Epithelial cell of esophagus (primary cell): ENCODE measurements around the gene STIM1.

ENCODE experiments used
- DNase-seq: peaks from one replicate; pipeline ENCODE4 v3.0.0; 2010; ENCODE audit warnings: low read depth
- H3K4me3 ChIP-seq: 2 replicates; pipeline ENCODE4 v1.5.1; 2011; ENCODE audit warnings: mild to moderate bottlenecking, low read length, control low read depth
- CTCF ChIP-seq: IDR thresholded peaks from 2 replicates; pipeline ENCODE4 v1.5.1; 2011; ENCODE audit warnings: low read depth, mild to moderate bottlenecking, low read length, control low read depth, inconsistent platforms; ENCODE audit not compliant: insufficient read depth; ENCODE audit errors: missing control alignments

STIM1 gene

GRCh38 chr11:4072668-4073285 is 217.3 kb downstream of the STIM1 start:
- peak; percentile 85 for TF ChIP-seq CTCF
- H3K4me3 ChIP-seq: no peak overlapping the region
- DNase-seq: peak; percentile 82

- DNase-seq: no peak
- no peak overlapping the region for H3K4me3 ChIP-seq
- no peak for TF ChIP-seq CTCF
These were observed 218.8 kb downstream of the STIM1 start for GRCh38 chr11:4074266-4074665.

- DNase-seq: peak; percentile 37
- TF ChIP-seq CTCF: no peak
- H3K4me3 ChIP-seq: no peak overlapping the region
These were observed 221.3 kb downstream of the STIM1 start for GRCh38 chr11:4076774-4077173.

GRCh38 chr11:4083198-4083597 is 227.7 kb downstream of the STIM1 start:
- DNase-seq: no peak
- H3K4me3 ChIP-seq: no peak overlapping the region
- no peak for TF ChIP-seq CTCF

- DNase-seq: no peak
- no peak for TF ChIP-seq CTCF
- H3K4me3 ChIP-seq: no peak overlapping the region
These were observed 229.1 kb downstream of the STIM1 start for GRCh38 chr11:4084406-4085125.

- no peak for DNase-seq
- TF ChIP-seq CTCF: no peak
- H3K4me3 ChIP-seq: no peak overlapping the region
These were observed 230.1 kb downstream of the STIM1 start for GRCh38 chr11:4085575-4085974.
